MM.1S (cell line): ENCODE data around the gene DCAF8L2.

Source experiments
- EZH2 ChIP-seq: fragments of 300-600 bp; sonication (generic); optimal IDR thresholded peaks from 2 replicates; pipeline ENCODE3; 2017; ENCODE audit warnings: low read depth, mild to moderate bottlenecking, antibody characterized with exemption, low read length, mixed read lengths
- EZH2phosphoT487 ChIP-seq: fragments of 300-600 bp; sonication (generic); IDR thresholded peaks from 2 replicates; pipeline ENCODE4 v1.6.1; 2018; ENCODE audit warnings: antibody characterized with exemption, low read length
- TF ChIP-seq, protein P1 (sequence below): fragments of 300-600 bp; sonication (generic); IDR thresholded peaks from 2 replicates; pipeline ENCODE4 v1.5.1; 2016; ENCODE audit warnings: antibody characterized with exemption, low read length, mixed read lengths

DNA sequence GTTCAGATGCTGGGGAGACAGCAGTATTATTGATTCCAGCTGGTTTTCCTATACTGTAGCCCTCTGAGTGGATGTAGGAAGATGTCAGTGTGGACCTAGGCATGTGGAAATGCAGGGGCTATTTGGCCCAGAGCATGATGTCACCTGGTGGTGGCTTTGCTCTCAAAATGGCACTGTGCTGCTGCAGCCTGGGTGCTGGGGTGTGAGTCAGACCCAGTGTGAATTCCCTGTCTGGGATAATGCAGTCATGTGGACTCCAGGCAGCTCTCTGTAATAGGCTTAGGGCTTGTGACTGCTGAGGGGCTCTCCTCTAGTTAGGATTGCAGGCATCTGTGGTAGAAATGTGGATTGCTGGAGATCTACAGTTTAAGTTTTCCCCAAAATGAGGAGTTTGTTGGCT, 70.7 kb downstream of the DCAF8L2 start:
- TF ChIP-seq, protein P1, sequence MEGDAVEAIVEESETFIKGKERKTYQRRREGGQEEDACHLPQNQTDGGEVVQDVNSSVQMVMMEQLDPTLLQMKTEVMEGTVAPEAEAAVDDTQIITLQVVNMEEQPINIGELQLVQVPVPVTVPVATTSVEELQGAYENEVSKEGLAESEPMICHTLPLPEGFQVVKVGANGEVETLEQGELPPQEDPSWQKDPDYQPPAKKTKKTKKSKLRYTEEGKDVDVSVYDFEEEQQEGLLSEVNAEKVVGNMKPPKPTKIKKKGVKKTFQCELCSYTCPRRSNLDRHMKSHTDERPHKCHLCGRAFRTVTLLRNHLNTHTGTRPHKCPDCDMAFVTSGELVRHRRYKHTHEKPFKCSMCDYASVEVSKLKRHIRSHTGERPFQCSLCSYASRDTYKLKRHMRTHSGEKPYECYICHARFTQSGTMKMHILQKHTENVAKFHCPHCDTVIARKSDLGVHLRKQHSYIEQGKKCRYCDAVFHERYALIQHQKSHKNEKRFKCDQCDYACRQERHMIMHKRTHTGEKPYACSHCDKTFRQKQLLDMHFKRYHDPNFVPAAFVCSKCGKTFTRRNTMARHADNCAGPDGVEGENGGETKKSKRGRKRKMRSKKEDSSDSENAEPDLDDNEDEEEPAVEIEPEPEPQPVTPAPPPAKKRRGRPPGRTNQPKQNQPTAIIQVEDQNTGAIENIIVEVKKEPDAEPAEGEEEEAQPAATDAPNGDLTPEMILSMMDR, result no peak
- TF ChIP-seq EZH2phosphoT487 (no peak), EZH2 (no peak)
